Spleen (tissue), 11 donors: ENCODE results near the gene RBMS3. TPM values are rescaled to one million over a fixed set of nuclear protein-coding genes. Genes with fewer than 3 reads are reported as not detected.

Source experiments
- DNase-seq: peaks from one replicate; pipeline ENCODE4 v3.0.0-alpha.2; 2020
- H3K27ac ChIP-seq, 8 donors: fragments of 200-600 bp; sonication (generic) in 7 of 8; 1 replicate in 4 of 8; 2 replicates in 4 of 8; pipeline versions ENCODE4 v1.5.0 to v1.8.0; 2016 to 2021; ENCODE audit warnings: inconsistent platforms in 4 of 8, mild to moderate bottlenecking in 4 of 8, moderate library complexity in 1 of 8
- H3K27me3 ChIP-seq, 7 donors: fragments of 200-600 bp; sonication (generic) in 6 of 7; replicated peaks in 1 of 7; 1 replicate in 4 of 7; 2 replicates in 3 of 7; pipeline versions ENCODE4 v1.5.0 to v1.8.0; 2016 to 2021; ENCODE audit warnings: inconsistent platforms in 3 of 7, mild to moderate bottlenecking in 1 of 7
- H3K36me3 ChIP-seq, 6 donors: fragments of 200-600 bp; sonication (generic) in 5 of 6; 1 replicate in 4 of 6; 2 replicates in 2 of 6; pipeline versions ENCODE4 v1.5.0 to v1.8.0; 2016 to 2021; ENCODE audit warnings: inconsistent platforms in 2 of 6
- H3K4me1 ChIP-seq, 6 donors: fragments of 200-600 bp; sonication (generic) in 5 of 6; 1 replicate in 3 of 6; 2 replicates in 3 of 6; pipeline versions ENCODE4 v1.5.0 to v1.8.0; 2016 to 2021; ENCODE audit warnings: inconsistent platforms in 3 of 6
- H3K4me3 ChIP-seq, 8 donors: fragments of 200-600 bp; sonication (generic) in 7 of 8; 1 replicate in 4 of 8; 2 replicates in 4 of 8; pipeline versions ENCODE4 v1.5.0 to v1.8.0; 2016 to 2021; ENCODE audit warnings: inconsistent platforms in 4 of 8, mild to moderate bottlenecking in 4 of 8, moderate library complexity in 2 of 8
- H3K9me3 ChIP-seq, 8 donors: fragments of 200-600 bp; sonication (generic) in 7 of 8; 1 replicate in 4 of 8; 2 replicates in 4 of 8; pipeline versions ENCODE4 v1.5.0 to v1.8.0; 2016 to 2021; ENCODE audit warnings: inconsistent platforms in 4 of 8
- POLR2A ChIP-seq, 3 donors: fragments of 450-650 bp; IDR thresholded peaks; one replicate each; pipeline ENCODE4 v1.5.1; 2017; ENCODE audit warnings: antibody characterized with exemption in 3 of 3, mild to moderate bottlenecking in 1 of 3
- POLR2AphosphoS5 ChIP-seq, 3 donors: sonication (generic); formaldehyde crosslinking; IDR thresholded peaks; one replicate each; pipeline ENCODE4 v1.5.1; 2017; ENCODE audit warnings: antibody characterized with exemption in 3 of 3
- WGBS, 5 donors: extraction: QIAGEN DNeasy Blood & Tissue Kit in 3 of 5; methylation state at CpG; one replicate each; pipeline versions ENCODE4 v1.1.5 to v1.1.7; 2013 to 2018; 5-methylcytosine and 5-hydroxymethylcytosine counted together
- intact Hi-C: fragments of 100-400 bp; cut with DNase I; formaldehyde crosslinking; loops from one replicate; pipeline ENCODE4 v1.15.0; 2023; ENCODE audit warnings: low total_unique reads
- polyA plus RNA-seq, 3 donors: library from polyadenylated mRNA; stranded (reverse); fragments of 200-250 nt; gene quantifications; one replicate each; pipeline ENCODE4 v1.2.1, GENCODE V29; 2013
- total RNA-seq, 7 donors: library from RNA; depleted of rRNA in 3 of 7; stranded (reverse); fragments of >200 nt in 3 of 7; fragmentation: NEBNext Ultra II Directional in 4 of 7; extraction: Animal tissue kit (Norgen Biotek cat#: 25700) in 4 of 7; gene quantifications; one replicate each; pipeline versions ENCODE4 v1.1.0 to v1.2.1, GENCODE V29; 2016 to 2021
- TF ChIP-seq, protein P1 (sequence below), 11 experiments: fragments of 200-600 bp in 7 of 11; fragments of 450-650 bp in 4 of 11; sonication (generic) in 4 of 11; IDR thresholded peaks in 8 of 11; conservative IDR thresholded peaks in 3 of 11; 1 replicate in 7 of 11; 2 replicates in 4 of 11; pipeline versions ENCODE4 v1.4.0 to v1.8.0; 2016 to 2021; ENCODE audit warnings: antibody characterized with exemption in 11 of 11, inconsistent platforms in 4 of 11, mild to moderate bottlenecking in 1 of 11
- donor health status: healthy with polysubstance abuse.
- donor health status: DM: no; HTN: no; CAD: no; lungs with moderate emphysema.
- donor health status: DM: no; HTN: no; CAD: no.
- donor health status: Bipolar disorder and iron deficiency.
- donor health status: healthy.
- donor health status: DM: no; HTN: no; CAD: no.
- donor health status: DM: yes; HTN: yes; CAD: no.

The RBMS3 gene
- total and polyA plus RNA-seq, 10 donors, result 2.6 to 81.9 (median 52.5) TPM

DNA sequence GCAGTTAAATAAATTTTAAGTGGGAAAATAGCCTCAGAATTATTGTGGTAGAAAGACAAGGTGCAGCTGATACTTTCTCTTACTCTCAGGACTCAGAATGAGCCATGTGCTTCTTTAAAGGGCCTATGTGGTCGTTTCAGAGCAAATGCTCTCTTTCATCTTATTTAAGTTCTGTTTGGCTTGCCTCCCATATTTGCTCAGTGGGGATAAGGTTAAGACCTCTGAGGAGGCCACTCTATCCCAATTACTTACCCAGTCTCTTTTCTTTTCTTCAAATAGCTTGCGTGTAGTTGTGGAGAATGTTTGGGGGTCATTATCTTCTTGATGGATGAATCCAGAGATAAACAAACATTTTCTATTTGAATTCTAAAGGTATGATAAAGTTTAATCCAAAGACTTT, 221.9 kb downstream of the RBMS3 start:
- 72 to 79% (median 74%) methylated on average over 2 of the region's 2 CpGs for WGBS, 5 donors
- intact Hi-C loops, result no loop called here
- H3K4me1 ChIP-seq, result no peaks in the 10 kb centered on the region

DNA sequence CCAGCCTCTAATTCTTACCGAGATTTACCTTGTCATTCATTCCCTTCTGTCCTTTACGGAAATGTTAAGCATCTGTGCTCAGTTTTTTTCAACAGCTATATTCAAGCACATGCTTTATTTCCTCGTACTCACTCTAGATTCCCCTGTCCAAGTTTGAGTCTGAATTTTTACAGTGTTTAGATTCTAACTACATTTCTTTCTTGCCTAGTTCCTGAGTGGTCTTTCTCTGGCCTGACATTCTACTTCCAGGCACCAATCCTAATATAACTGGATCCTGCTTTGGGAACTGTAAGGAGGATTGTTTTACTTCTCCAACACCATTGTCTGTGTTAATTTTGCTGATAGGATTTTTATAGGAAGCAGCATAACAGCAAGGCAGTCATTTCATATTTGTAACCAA, 222.4 kb downstream of the RBMS3 start:
- H3K9me3 ChIP-seq, result peaks cover 0 to 9% (median 0%) of the 10 kb centered on the region in 8 donors
- H3K27me3 ChIP-seq, result no peaks in the 10 kb centered on the region
- WGBS, 5 donors, result 71 to 91% (median 80%) methylated on average over 3 of the region's 3 CpGs
- TF ChIP-seq, protein P1, sequence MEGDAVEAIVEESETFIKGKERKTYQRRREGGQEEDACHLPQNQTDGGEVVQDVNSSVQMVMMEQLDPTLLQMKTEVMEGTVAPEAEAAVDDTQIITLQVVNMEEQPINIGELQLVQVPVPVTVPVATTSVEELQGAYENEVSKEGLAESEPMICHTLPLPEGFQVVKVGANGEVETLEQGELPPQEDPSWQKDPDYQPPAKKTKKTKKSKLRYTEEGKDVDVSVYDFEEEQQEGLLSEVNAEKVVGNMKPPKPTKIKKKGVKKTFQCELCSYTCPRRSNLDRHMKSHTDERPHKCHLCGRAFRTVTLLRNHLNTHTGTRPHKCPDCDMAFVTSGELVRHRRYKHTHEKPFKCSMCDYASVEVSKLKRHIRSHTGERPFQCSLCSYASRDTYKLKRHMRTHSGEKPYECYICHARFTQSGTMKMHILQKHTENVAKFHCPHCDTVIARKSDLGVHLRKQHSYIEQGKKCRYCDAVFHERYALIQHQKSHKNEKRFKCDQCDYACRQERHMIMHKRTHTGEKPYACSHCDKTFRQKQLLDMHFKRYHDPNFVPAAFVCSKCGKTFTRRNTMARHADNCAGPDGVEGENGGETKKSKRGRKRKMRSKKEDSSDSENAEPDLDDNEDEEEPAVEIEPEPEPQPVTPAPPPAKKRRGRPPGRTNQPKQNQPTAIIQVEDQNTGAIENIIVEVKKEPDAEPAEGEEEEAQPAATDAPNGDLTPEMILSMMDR (IDR thresholded peaks at IDR 0.05 in 8 of 11, conservative IDR thresholded peaks at IDR 0.05 in 3 of 11), result no peak
- TF ChIP-seq POLR2AphosphoS5 (IDR thresholded peaks at IDR 0.05) (no peak), POLR2A (IDR thresholded peaks at IDR 0.05) (no peak)
- H3K36me3 ChIP-seq, result no peaks in the 10 kb centered on the region
- peak overlapping the region in 1 of 8 donors; percentile 10 for H3K27ac ChIP-seq
- H3K4me1 ChIP-seq, result no peaks in the 10 kb centered on the region
- no peak overlapping the region for H3K4me3 ChIP-seq
- intact Hi-C loops, result no loop called here
- DNase-seq, result no peak

More for the DNA sequence above, 221.9 kb downstream of the RBMS3 start:
- H3K27ac ChIP-seq, result no peak overlapping the region
- TF ChIP-seq, protein P1 (IDR thresholded peaks at IDR 0.05 in 8 of 11, conservative IDR thresholded peaks at IDR 0.05 in 3 of 11), result no peak
- TF ChIP-seq POLR2AphosphoS5 (IDR thresholded peaks at IDR 0.05), result no peak
- no peak for TF ChIP-seq POLR2A (IDR thresholded peaks at IDR 0.05)
- peaks cover 0 to 9% (median 0%) of the 10 kb centered on the region in 8 donors for H3K9me3 ChIP-seq
- no peak overlapping the region for H3K4me3 ChIP-seq
- H3K36me3 ChIP-seq, result no peaks in the 10 kb centered on the region
- DNase-seq, result no peak
- no peaks in the 10 kb centered on the region for H3K27me3 ChIP-seq

DNA sequence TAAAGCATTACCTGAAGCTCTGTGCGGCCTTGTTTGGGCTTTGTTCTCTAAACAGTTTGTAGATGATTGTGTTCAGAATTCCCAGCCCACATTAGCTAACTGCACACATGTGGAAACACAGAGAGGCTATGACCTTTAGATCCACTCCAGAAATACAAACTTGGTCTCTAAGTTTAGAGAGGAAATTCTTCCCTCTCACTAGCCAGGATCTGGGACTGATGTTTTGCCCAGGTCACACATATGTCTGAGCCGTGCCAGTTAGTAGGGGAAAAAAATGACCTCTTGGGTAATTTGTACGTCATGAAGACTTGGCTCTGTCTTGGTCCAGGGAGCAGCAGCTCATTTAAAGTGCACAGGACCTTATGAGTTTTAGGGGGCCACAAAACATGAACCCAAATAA, 223.1 kb downstream of the RBMS3 start:
- WGBS, 5 donors, result 71 to 88% (median 77%) methylated on average over 3 of the region's 3 CpGs
- DNase-seq, result no peak

DNA sequence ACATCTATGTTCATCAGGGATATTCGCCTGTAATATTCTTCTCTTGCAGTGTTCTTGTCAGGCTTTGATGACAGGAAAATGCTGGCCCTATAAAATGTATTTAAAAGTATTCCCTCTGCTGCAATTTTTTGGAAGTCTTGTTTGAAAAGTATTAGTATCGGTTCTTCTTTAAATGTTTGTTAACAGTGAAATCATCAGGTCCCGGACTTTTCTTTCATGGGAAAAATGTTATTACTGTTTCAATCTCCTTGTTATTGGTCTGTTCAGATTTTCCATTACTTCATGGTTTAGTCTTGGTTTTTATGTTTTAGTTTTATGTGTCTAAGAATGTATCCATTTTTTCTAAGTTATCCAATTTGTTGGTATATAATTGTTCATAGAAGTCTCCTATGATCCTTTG, 225.6 kb downstream of the RBMS3 start:
- no peaks in the 10 kb centered on the region for H3K27me3 ChIP-seq
- intact Hi-C loops, result no loop called here
- no peak overlapping the region for H3K27ac ChIP-seq
- H3K36me3 ChIP-seq, result no peaks in the 10 kb centered on the region
- H3K9me3 ChIP-seq, result peaks cover 0 to 9% (median 0%) of the 10 kb centered on the region in 8 donors
- TF ChIP-seq, protein P1 (IDR thresholded peaks at IDR 0.05 in 8 of 11, conservative IDR thresholded peaks at IDR 0.05 in 3 of 11), result no peak
- no peak for TF ChIP-seq POLR2A (IDR thresholded peaks at IDR 0.05)
- no peak for TF ChIP-seq POLR2AphosphoS5 (IDR thresholded peaks at IDR 0.05)
- no peak for DNase-seq
- H3K4me3 ChIP-seq, result no peak overlapping the region
- 85 to 95% (median 91%) methylated on average over 3 of the region's 3 CpGs for WGBS, 5 donors
- H3K4me1 ChIP-seq, result no peaks in the 10 kb centered on the region

More for the DNA sequence above, 223.1 kb downstream of the RBMS3 start:
- H3K36me3 ChIP-seq, result no peaks in the 10 kb centered on the region
- peak overlapping the region in 1 of 8 donors; percentile 10 for H3K27ac ChIP-seq
- intact Hi-C loops, result no loop called here
- no peaks in the 10 kb centered on the region for H3K4me1 ChIP-seq
- peaks cover 0 to 9% (median 0%) of the 10 kb centered on the region in 8 donors for H3K9me3 ChIP-seq
- no peaks in the 10 kb centered on the region for H3K27me3 ChIP-seq
- H3K4me3 ChIP-seq, result no peak overlapping the region
- TF ChIP-seq POLR2AphosphoS5 (IDR thresholded peaks at IDR 0.05), result peak in 1 of 3 donors; percentile 9
- TF ChIP-seq, protein P1 (IDR thresholded peaks at IDR 0.05 in 8 of 11, conservative IDR thresholded peaks at IDR 0.05 in 3 of 11), result no peak
